ENCODE measurements around the gene METTL6.

DNA sequence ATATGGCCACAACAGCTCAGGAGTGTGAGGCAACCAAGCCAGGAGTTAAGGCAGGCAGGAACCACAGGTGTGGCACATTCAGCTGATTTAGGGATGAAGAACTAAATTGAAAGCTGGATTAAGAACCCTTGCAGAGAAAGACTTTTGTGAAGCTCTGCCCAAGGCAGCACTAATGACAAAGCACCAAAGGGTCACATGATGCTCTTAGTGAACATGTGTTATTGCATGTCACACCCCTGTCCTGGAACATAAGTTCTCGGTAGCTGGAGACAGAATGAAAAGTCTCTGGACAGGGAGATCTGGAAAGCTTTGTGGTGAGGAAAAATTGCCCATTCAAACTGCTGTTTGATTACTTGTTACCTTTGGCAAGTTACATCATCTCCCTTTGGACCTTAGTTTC is 3.3 kb upstream of the METTL6 start:
- TF ChIP-seq, protein P1, sequence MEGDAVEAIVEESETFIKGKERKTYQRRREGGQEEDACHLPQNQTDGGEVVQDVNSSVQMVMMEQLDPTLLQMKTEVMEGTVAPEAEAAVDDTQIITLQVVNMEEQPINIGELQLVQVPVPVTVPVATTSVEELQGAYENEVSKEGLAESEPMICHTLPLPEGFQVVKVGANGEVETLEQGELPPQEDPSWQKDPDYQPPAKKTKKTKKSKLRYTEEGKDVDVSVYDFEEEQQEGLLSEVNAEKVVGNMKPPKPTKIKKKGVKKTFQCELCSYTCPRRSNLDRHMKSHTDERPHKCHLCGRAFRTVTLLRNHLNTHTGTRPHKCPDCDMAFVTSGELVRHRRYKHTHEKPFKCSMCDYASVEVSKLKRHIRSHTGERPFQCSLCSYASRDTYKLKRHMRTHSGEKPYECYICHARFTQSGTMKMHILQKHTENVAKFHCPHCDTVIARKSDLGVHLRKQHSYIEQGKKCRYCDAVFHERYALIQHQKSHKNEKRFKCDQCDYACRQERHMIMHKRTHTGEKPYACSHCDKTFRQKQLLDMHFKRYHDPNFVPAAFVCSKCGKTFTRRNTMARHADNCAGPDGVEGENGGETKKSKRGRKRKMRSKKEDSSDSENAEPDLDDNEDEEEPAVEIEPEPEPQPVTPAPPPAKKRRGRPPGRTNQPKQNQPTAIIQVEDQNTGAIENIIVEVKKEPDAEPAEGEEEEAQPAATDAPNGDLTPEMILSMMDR (IDR thresholded peaks at IDR 0.05; ENCODE audit: low read depth, low read length, poor library complexity, severe bottlenecking) = no peak
- TF ChIP-seq EZH2phosphoT487 (IDR thresholded peaks at IDR 0.05; ENCODE audit: borderline replicate concordance, low read length) = no peak
